ENCODE results near the gene FBXL4. TPM values are rescaled to one million over a fixed set of nuclear protein-coding genes. Genes with fewer than 3 reads are reported as not detected.

The FBXL4 gene
- total RNA-seq, 2 experiments from 2014 or later: 12.5 to 15.4 TPM

GRCh38 chr6:98844244-98845210 lies 103.2 kb downstream of the FBXL4 start:
- ATAC-seq (ENCODE audit: low read depth) (no peak), DNase-seq (peak; percentile 36)
- no peaks in the 10 kb centered on the region for H3K9me3 Mint-ChIP-seq
- H3K4me3 Mint-ChIP-seq: peak overlapping the region; percentile 9
- H3K4me1 Mint-ChIP-seq: peaks cover 18% of the 10 kb centered on the region
- POLR2A ChIA-PET: no interaction called here
- peaks cover 4% of the 10 kb centered on the region for H3K36me3 Mint-ChIP-seq
- peaks cover 84% of the 10 kb centered on the region for H3K27me3 Mint-ChIP-seq
- H3K27ac Mint-ChIP-seq: no peak overlapping the region

GRCh38 chr6:98843271-98844243 lies 104.2 kb downstream of the FBXL4 start:
- POLR2A ChIA-PET: no interaction called here
- Mint-ChIP-seq H3K4me3 (no peak overlapping the region), H3K9me3 (no peaks in the 10 kb centered on the region), H3K4me1 (peaks cover 15% of the 10 kb centered on the region), H3K36me3 (peaks cover 2% of the 10 kb centered on the region), H3K27me3 (peaks cover 80% of the 10 kb centered on the region), H3K27ac (no peak overlapping the region)
- DNase-seq: peak; percentile 40
- no peak for ATAC-seq (ENCODE audit: low read depth)

GRCh38 chr6:98842342-98843180 lies 105.2 kb downstream of the FBXL4 start:
- ATAC-seq (ENCODE audit: low read depth) (no peak), DNase-seq (no peak)
- Mint-ChIP-seq H3K27ac (no peak overlapping the region), H3K4me3 (no peak overlapping the region), H3K9me3 (no peaks in the 10 kb centered on the region), H3K4me1 (peaks cover 13% of the 10 kb centered on the region), H3K36me3 (peaks cover 2% of the 10 kb centered on the region), H3K27me3 (peaks cover 85% of the 10 kb centered on the region)
- POLR2A ChIA-PET: no interaction called here

DNA sequence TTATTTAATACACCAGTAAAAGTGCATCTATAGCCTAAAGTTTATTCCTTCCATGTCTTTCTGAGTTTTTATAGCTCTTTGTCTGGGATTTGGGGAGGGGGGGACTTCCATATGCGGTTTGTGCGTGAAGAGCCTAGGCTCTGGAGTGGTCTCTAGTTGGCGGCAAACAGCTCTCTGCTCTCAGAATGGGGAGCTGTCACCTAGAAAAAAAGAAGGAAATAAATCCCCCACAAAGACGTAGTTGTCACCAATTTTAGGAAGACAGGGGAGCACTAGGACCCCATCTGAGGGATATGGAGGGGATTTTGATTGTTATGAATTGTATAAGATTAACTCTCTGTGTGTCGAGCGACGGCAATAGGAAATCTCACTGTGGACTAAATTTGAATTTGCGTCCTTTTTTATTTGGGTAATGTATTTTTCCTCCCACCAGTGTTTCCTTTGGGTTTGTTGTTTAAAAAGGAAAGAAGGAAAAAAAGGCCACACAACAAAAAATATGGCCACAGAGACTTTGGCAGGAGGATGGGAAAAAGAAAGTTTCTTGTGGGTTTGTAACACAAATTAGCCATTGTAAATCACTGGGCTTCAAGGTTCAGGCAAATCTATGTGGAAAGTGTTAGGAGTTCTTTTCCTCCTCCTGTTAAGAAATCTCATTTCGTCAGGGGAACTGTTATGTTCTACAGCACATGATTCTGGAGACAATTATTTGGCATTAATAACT lies 106.0 kb downstream of the FBXL4 start:
- no peak for DNase-seq
- H3K27me3 Mint-ChIP-seq: peaks cover 85% of the 10 kb centered on the region
- no peak overlapping the region for H3K27ac Mint-ChIP-seq
- H3K4me3 Mint-ChIP-seq: no peak overlapping the region
- POLR2A ChIA-PET: no interaction called here
- peaks cover 2% of the 10 kb centered on the region for H3K36me3 Mint-ChIP-seq
- no peak for ATAC-seq (ENCODE audit: low read depth)
- H3K9me3 Mint-ChIP-seq: no peaks in the 10 kb centered on the region
- H3K4me1 Mint-ChIP-seq: peaks cover 15% of the 10 kb centered on the region

- no peak overlapping the region for H3K4me3 Mint-ChIP-seq
- H3K4me1 Mint-ChIP-seq: peaks cover 17% of the 10 kb centered on the region
- DNase-seq (no peak), ATAC-seq (ENCODE audit: low read depth) (no peak)
- POLR2A ChIA-PET: no interaction called here
- H3K9me3 Mint-ChIP-seq: no peaks in the 10 kb centered on the region
- peaks cover 87% of the 10 kb centered on the region for H3K27me3 Mint-ChIP-seq
- peaks cover 3% of the 10 kb centered on the region for H3K36me3 Mint-ChIP-seq
- no peak overlapping the region for H3K27ac Mint-ChIP-seq
Measured at GRCh38 chr6:98840996-98841513, 106.7 kb downstream of the FBXL4 start.

GRCh38 chr6:98840385-98840784 lies 107.4 kb downstream of the FBXL4 start:
- ATAC-seq (ENCODE audit: low read depth) (no peak), DNase-seq (no peak)
- Mint-ChIP-seq H3K27ac (no peak overlapping the region), H3K36me3 (peaks cover 3% of the 10 kb centered on the region), H3K27me3 (peaks cover 87% of the 10 kb centered on the region), H3K4me1 (peaks cover 14% of the 10 kb centered on the region), H3K9me3 (no peaks in the 10 kb centered on the region), H3K4me3 (no peak overlapping the region)
- POLR2A ChIA-PET: no interaction called here

DNA sequence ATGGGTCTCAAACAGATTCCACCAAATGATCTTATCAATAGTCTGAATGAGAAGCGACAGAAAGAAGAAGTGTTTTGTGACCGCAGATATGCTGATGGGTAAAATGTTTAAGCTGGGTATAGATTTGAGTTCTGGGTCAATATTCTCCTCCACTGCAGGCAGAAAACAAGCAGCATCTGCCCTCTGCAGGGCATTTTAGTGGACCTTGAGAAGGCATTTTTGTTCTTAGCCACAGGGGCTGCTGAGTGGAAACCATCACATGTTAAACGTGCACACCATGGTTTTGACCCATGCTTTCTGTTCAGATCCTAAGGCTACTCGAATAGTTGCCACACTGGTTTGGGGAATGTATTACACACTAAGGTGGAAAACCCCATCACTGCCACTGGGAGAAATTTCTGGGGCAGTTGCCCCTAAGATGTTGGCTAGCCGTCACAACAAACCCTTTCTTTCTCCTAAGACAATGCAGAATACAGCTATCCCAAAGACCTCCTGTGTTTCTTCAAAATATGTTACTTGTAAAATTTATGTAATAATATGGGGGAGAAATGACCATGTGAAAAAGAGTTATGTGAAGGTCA lies 107.9 kb downstream of the FBXL4 start:
- DNase-seq (no peak), ATAC-seq (ENCODE audit: low read depth) (no peak)
- Mint-ChIP-seq H3K9me3 (no peaks in the 10 kb centered on the region), H3K36me3 (peaks cover 3% of the 10 kb centered on the region), H3K27ac (no peak overlapping the region), H3K4me3 (no peak overlapping the region), H3K4me1 (peaks cover 14% of the 10 kb centered on the region), H3K27me3 (peaks cover 83% of the 10 kb centered on the region)
- POLR2A ChIA-PET: no interaction called here

DNA sequence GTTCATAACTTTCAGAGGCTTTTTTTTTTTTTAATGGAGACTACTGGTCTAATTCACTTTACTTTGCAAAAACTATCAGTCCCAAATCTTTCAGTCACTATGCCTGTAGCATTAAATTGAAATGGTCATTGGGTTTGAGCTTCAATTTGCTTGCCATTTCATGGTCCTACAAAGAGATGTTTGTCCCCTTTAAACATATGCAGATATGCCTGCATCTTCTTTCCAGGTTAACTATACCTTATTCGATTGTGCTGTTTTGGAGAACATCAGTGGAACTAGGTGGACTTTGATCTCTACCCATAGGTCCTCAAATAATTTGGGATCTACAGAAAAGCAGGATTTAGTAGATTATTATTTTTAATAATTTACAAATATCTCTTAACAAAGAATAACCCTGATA lies 108.8 kb downstream of the FBXL4 start:
- H3K27ac Mint-ChIP-seq: no peak overlapping the region
- DNase-seq (no peak), ATAC-seq (ENCODE audit: low read depth) (no peak)
- POLR2A ChIA-PET: no interaction called here
- H3K36me3 Mint-ChIP-seq: peaks cover 3% of the 10 kb centered on the region
- H3K27me3 Mint-ChIP-seq: peaks cover 81% of the 10 kb centered on the region
- no peaks in the 10 kb centered on the region for H3K9me3 Mint-ChIP-seq
- H3K4me1 Mint-ChIP-seq: peaks cover 11% of the 10 kb centered on the region
- H3K4me3 Mint-ChIP-seq: no peak overlapping the region

DNA sequence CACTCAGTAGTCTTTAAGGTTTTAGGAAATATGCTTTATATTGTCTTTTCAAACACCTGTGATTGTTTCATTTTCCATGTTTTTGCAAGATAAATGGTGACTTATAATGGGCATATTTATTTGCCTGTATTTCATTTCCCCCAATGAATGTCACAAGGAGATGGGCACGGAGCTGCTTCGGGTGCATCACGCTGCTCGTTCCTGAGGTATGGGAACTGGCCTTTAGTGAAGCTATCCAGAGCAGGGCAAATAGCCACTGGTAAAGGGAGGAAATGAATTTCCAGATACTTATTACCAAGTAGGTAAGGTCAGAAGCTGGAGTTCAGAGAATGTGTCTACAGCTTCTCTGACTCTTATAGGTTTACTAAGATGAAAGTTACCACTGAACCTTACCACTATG lies 109.7 kb downstream of the FBXL4 start:
- no peak overlapping the region for H3K27ac Mint-ChIP-seq
- DNase-seq (no peak), ATAC-seq (ENCODE audit: low read depth) (no peak)
- peaks cover 18% of the 10 kb centered on the region for H3K4me1 Mint-ChIP-seq
- POLR2A ChIA-PET: no interaction called here
- no peak overlapping the region for H3K4me3 Mint-ChIP-seq
- H3K9me3 Mint-ChIP-seq: no peaks in the 10 kb centered on the region
- H3K36me3 Mint-ChIP-seq: peaks cover 3% of the 10 kb centered on the region
- peaks cover 82% of the 10 kb centered on the region for H3K27me3 Mint-ChIP-seq

- no peak overlapping the region for H3K4me3 Mint-ChIP-seq
- no peak for ATAC-seq (ENCODE audit: low read depth)
- POLR2A ChIA-PET: no interaction called here
- no peaks in the 10 kb centered on the region for H3K9me3 Mint-ChIP-seq
- no peak for DNase-seq
- no peak overlapping the region for H3K27ac Mint-ChIP-seq
- H3K36me3 Mint-ChIP-seq: peaks cover 1% of the 10 kb centered on the region
- H3K4me1 Mint-ChIP-seq: peaks cover 21% of the 10 kb centered on the region
- H3K27me3 Mint-ChIP-seq: peaks cover 81% of the 10 kb centered on the region
Measured at GRCh38 chr6:98836962-98837944, 110.5 kb downstream of the FBXL4 start.

All from activated naive CD8-positive, alpha-beta T cell treated with anti-CD3 and anti-CD28 coated beads, Interleukin-2, amount 10 ng/mL, durations not matched to agents 7 days and 5 days (primary cell).